WERI-Rb-1 (cell line): Measurements from ENCODE around the gene NIPSNAP2.

Source experiments
- DNase-seq: peaks from one replicate; pipeline ENCODE4 v3.0.0-alpha.2; 2020
- H3K27ac ChIP-seq: fragments of 250-450 bp; sonication (Bioruptor Pico); 2 replicates; pipeline ENCODE4 v1.5.1; 2020; ENCODE audit warnings: mild to moderate bottlenecking, moderate library complexity
- H3K27me3 ChIP-seq: fragments of 250-450 bp; sonication (Bioruptor Pico); 2 replicates; pipeline ENCODE4 v1.5.1; 2021; ENCODE audit warnings: mild to moderate bottlenecking, low read depth, moderate library complexity; ENCODE audit not compliant: insufficient read depth, severe bottlenecking
- H3K36me3 ChIP-seq: fragments of 250-450 bp; sonication (Bioruptor Pico); 2 replicates; pipeline ENCODE4 v1.5.1; 2020; ENCODE audit warnings: mild to moderate bottlenecking, moderate library complexity
- H3K4me3 ChIP-seq: 2 replicates; pipeline ENCODE4 v1.5.1; 2011; ENCODE audit warnings: low read depth, mild to moderate bottlenecking, control low read depth, low read length
- H3K9me3 ChIP-seq: fragments of 250-450 bp; sonication (Bioruptor Pico); 2 replicates; pipeline ENCODE4 v1.5.1; 2021; ENCODE audit warnings: mild to moderate bottlenecking, moderate library complexity; ENCODE audit not compliant: severe bottlenecking
- TF ChIP-seq, protein P1 (sequence below): IDR thresholded peaks from 2 replicates; pipeline ENCODE4 v1.5.1; 2011; ENCODE audit warnings: low read depth, mild to moderate bottlenecking, control low read depth, inconsistent platforms, low read length

Gene NIPSNAP2

DNA sequence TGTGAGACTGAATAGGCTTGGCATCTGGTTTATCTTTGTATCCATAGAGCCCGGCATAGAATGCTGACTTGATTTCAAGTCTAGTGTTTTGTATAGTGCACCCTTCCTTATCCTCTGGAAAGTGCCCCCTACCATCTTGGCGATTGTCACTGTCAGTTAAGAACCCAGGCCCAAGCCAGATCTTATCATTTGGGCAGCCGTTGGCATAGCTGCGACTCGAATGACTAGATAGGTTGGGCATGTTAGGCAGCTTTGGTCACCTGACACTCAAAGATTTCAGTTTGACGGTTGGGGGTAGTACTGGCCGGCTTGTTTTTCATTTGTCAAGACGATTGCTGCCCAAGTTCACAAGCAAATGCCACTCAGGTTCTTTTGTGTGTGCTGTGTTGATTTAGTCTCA lies 6.6 kb downstream of the NIPSNAP2 start:
- Histone ChIP-seq H3K9me3 (no peaks in the 10 kb centered on the region), H3K27ac (no peak overlapping the region), H3K4me3 (no peak overlapping the region), H3K36me3 (peaks cover 4% of the 10 kb centered on the region), H3K27me3 (no peaks in the 10 kb centered on the region)
- TF ChIP-seq, protein P1, sequence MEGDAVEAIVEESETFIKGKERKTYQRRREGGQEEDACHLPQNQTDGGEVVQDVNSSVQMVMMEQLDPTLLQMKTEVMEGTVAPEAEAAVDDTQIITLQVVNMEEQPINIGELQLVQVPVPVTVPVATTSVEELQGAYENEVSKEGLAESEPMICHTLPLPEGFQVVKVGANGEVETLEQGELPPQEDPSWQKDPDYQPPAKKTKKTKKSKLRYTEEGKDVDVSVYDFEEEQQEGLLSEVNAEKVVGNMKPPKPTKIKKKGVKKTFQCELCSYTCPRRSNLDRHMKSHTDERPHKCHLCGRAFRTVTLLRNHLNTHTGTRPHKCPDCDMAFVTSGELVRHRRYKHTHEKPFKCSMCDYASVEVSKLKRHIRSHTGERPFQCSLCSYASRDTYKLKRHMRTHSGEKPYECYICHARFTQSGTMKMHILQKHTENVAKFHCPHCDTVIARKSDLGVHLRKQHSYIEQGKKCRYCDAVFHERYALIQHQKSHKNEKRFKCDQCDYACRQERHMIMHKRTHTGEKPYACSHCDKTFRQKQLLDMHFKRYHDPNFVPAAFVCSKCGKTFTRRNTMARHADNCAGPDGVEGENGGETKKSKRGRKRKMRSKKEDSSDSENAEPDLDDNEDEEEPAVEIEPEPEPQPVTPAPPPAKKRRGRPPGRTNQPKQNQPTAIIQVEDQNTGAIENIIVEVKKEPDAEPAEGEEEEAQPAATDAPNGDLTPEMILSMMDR = no peak
- no peak for DNase-seq

DNA sequence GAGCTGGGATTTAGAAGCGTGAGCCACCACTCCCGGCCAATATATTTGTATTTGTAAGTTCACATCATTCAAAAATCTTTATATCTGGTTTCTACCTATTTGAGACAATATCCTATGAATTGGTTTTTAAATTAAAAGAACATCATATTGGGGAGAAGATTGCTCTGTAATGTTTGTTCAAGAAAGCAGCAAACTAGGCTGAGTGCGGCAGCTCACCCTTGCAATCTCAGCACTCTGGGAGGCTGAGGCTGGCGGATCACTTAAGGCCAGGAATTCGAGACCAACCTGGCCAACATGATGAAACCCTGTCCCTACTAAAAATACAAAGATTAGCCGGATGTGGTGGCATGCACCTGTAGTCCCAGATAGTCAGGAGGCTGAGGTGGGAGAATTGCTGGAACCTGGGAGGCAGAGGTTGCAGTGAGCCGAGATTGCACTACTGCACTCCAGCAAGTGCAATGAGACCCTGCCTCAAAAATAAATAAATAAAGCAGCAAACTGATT lies 9.4 kb downstream of the NIPSNAP2 start:
- Histone ChIP-seq H3K27ac (no peak overlapping the region), H3K9me3 (no peaks in the 10 kb centered on the region), H3K27me3 (no peaks in the 10 kb centered on the region), H3K4me3 (no peak overlapping the region), H3K36me3 (peaks cover 10% of the 10 kb centered on the region)
- TF ChIP-seq, protein P1 = no peak
- DNase-seq = no peak

DNA sequence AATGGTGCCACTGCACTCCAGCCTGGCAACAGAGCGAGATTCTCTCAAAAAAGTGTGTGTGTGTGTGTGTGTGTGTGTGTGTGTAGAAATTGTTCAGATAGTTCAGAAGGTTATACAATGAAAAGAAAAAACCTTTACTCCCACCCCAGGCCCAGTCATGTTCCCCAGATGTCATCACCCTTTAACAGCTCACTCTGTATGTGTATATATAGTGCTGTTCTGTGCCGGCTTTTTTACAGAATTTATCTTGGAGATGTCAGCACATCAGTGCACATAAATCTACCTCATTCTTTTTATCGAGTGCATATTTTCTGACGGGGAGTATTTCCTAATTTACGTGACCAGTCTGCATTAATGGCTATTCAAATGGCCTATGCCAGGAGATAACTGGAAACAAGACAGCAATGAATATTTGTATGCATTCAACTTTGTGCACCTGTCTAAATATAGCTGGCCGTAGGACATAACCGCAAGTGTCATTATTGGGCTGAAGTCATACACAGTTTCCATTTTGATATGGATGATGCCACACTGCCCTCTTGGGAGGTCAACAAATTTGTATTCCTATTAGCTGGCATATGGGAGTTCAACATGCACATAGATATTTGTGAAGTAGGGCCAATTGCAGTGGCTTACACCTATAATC lies 11.7 kb downstream of the NIPSNAP2 start:
- no peak for DNase-seq
- TF ChIP-seq, protein P1 = no peak
- H3K9me3 ChIP-seq = no peaks in the 10 kb centered on the region
- H3K4me3 ChIP-seq = no peak overlapping the region
- no peaks in the 10 kb centered on the region for H3K27me3 ChIP-seq
- peaks cover 30% of the 10 kb centered on the region for H3K36me3 ChIP-seq
- H3K27ac ChIP-seq = no peak overlapping the region

DNA sequence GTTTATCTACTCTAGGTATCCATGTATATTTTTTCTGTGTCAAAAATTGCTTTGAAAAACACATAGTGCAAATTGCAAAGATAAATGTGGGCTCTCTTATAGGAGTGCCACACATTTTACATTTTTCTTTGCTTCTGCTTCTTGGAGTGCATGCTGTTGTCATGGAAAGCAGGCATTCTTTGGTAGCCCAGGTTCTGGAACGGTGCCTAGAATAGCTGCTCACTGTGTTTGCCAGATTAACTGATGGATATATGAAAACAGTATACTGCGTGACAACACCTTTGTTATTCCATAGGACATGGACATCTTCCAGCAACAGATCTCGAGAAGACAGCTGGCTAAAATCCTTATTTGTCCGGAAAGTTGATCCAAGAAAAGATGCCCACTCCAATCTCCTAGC lies 13.4 kb downstream of the NIPSNAP2 start:
- Histone ChIP-seq H3K9me3 (no peaks in the 10 kb centered on the region), H3K36me3 (peaks cover 45% of the 10 kb centered on the region), H3K27ac (no peak overlapping the region), H3K27me3 (no peaks in the 10 kb centered on the region), H3K4me3 (no peak overlapping the region)
- TF ChIP-seq, protein P1 = no peak
- no peak for DNase-seq

DNA sequence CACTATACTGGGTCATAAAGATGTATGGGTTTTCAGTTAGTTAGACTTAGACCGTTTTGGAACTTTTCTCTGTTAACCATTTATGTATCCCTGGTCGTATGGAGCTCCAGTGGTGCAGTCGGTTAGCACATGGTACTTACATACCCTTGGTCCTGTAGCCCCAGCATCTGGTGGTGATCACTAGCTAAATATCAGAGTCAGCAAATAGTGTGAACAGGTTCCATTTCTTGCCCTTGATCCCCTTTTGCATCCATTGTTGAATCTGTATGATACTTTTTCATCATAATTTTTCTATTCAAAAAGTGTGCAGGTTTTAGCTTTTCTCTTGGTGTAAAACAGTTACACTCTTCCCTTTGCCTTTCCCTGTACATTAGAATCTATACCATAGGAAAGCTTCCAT lies 15.9 kb downstream of the NIPSNAP2 start:
- Histone ChIP-seq H3K27ac (no peak overlapping the region), H3K27me3 (no peaks in the 10 kb centered on the region), H3K9me3 (no peaks in the 10 kb centered on the region), H3K36me3 (peaks cover 65% of the 10 kb centered on the region), H3K4me3 (no peak overlapping the region)
- TF ChIP-seq, protein P1 = no peak
- no peak for DNase-seq

DNA sequence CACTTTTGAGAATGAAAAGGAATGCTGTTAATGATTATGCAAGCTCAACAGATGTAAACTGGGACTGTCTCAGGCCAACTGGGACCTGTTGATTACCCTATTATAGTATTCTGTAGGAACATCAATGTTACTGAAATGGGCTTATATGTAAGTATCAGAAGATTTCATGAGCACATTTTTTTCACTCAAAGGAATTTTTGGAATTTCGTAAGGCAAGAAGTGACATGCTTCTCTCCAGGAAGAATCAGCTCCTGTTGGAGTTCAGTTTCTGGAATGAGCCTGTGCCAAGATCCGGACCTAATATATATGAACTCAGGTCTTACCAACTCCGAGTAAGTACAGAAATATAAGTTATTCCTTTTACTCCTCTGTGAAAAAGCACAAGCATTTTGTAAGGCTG lies 19.2 kb downstream of the NIPSNAP2 start:
- no peaks in the 10 kb centered on the region for H3K27me3 ChIP-seq
- TF ChIP-seq, protein P1 = no peak
- H3K9me3 ChIP-seq = no peaks in the 10 kb centered on the region
- peaks cover 68% of the 10 kb centered on the region for H3K36me3 ChIP-seq
- no peak overlapping the region for H3K4me3 ChIP-seq
- no peak overlapping the region for H3K27ac ChIP-seq
- no peak for DNase-seq
